Measurements from ENCODE around the gene TRIM63. TPM values are rescaled to one million over a fixed set of nuclear protein-coding genes. Genes with fewer than 3 reads are reported as not detected.
A peak's percentile ranks its signal among the peaks of the same experiment; 100 is the strongest.
"Not testable (repeated sequence)": the region's sequence is repeated elsewhere in the genome, so short reads cannot be mapped to it uniquely, and the experiment has no call there.

The TRIM63 gene
- polyA plus RNA-seq (2013, experiment 1 of 2) = 0.37 TPM
- 0.40 TPM for polyA plus RNA-seq (2013, experiment 2 of 2)

DNA sequence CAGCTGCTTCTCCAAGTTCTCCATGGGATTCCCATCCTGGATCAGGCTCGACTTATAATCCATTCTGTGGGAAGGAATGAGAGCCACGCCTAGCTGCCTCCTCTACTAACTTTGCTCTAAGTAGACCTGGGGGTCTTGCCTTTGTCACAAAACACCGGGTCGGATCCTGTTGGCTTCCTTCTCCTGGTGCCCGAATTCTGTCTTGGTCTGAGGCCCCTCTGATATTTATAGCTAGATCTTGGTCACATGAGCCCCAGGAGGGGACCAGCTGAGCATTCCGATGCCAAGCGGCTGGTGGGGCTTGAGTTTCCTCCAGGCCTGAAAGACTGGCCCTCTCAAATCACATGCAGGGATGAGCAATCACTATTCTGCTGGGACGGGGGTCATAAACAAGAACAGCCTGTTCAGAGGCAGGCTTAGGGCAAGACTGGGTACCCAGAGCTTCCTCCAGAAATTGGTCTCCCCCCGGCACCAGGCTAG lies at the start of gene TRIM63:
Gene TRIM63, minus strand, starts transcription at position 199 of the 480 bp plus-strand sequence. Its CDS starts 136 bp downstream, at position 63.
- WGBS, 2 experiments (ENCODE audit: insufficient coverage in 2 of 2) = 83 to 90% methylated on average over 4 to 9 of the region's 9 CpGs
- Histone ChIP-seq H3K27ac (ENCODE audit: low read depth, low read length, severe bottlenecking) (no peak within 1 kb of the TSS), H3K4me3 (ENCODE audit: extremely low read depth, insufficient read depth, low read length, poor library complexity, severe bottlenecking) (no peak within 1 kb of the TSS), H3K4me1 (ENCODE audit: control insufficient read depth, insufficient read depth, low read length, poor library complexity, severe bottlenecking) (peaks cover 12% of the 10 kb centered on the region), H3K36me3 (ENCODE audit: control insufficient read depth, insufficient read depth, low read length) (no peaks in the 10 kb centered on the region), H3K9me3 (ENCODE audit: control insufficient read depth, low read length) (no peaks in the 10 kb centered on the region)

DNA sequence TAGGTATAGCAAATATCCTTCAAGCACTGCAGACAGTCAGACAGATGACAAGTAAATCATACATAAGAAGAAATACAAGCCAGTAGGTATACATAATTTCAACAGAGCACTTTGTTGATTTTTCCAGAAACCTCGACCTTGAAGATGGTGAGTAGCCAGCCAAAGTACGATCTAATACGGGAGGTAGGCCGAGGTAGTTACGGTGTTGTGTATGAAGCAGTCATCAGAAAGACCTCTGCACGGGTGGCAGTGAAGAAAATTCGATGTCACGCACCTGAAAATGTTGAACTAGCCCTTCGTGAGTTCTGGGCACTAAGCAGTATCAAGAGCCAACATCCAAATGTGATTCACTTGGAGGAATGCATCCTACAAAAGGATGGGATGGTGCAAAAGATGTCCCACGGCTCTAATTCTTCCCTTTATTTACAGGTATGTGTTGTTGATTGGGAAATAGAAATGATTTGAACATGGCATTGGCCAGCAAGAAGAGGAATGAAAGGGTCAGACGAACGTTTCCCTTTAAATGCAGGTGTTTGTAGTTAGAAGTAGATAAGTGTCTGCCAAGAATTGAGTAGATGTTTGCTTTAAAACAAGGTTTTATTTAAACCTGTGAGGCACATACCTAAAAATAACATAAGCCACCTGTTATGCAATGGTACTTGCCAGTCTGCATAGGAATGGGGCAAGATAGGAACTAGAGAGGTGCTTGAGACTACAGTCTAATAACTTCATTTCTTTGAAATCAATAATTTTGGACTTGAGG lies 46.9 kb upstream of the TRIM63 start:
- H3K4me1 ChIP-seq (ENCODE audit: control insufficient read depth, insufficient read depth, low read length, poor library complexity, severe bottlenecking) = peaks cover 7% of the 10 kb centered on the region
- no peak overlapping the region for H3K4me3 ChIP-seq (ENCODE audit: extremely low read depth, insufficient read depth, low read length, poor library complexity, severe bottlenecking)
- no peaks in the 10 kb centered on the region for H3K9me3 ChIP-seq (ENCODE audit: control insufficient read depth, low read length)
- 88 to 91% methylated on average over 10 to 12 of the region's 12 CpGs for WGBS, 2 experiments (ENCODE audit: insufficient coverage in 2 of 2)
- H3K36me3 ChIP-seq (ENCODE audit: control insufficient read depth, insufficient read depth, low read length) = peaks cover 8% of the 10 kb centered on the region
- H3K27ac ChIP-seq (ENCODE audit: low read depth, low read length, severe bottlenecking) = no peak overlapping the region

GRCh38 chr1:26112407-26112775 lies 45.0 kb upstream of the TRIM63 start:
- Histone ChIP-seq H3K9me3 (ENCODE audit: control insufficient read depth, low read length) (no peaks in the 10 kb centered on the region), H3K4me3 (ENCODE audit: extremely low read depth, insufficient read depth, low read length, poor library complexity, severe bottlenecking) (peak overlapping the region; percentile 87), H3K36me3 (ENCODE audit: control insufficient read depth, insufficient read depth, low read length) (peaks cover 8% of the 10 kb centered on the region), H3K4me1 (ENCODE audit: control insufficient read depth, insufficient read depth, low read length, poor library complexity, severe bottlenecking) (peaks cover 7% of the 10 kb centered on the region), H3K27ac (ENCODE audit: low read depth, low read length, severe bottlenecking) (no peak overlapping the region)
- WGBS, 2 experiments (ENCODE audit: insufficient coverage in 2 of 2) = 0 to 16% methylated on average over 2 to 6 of the region's 9 CpGs

DNA sequence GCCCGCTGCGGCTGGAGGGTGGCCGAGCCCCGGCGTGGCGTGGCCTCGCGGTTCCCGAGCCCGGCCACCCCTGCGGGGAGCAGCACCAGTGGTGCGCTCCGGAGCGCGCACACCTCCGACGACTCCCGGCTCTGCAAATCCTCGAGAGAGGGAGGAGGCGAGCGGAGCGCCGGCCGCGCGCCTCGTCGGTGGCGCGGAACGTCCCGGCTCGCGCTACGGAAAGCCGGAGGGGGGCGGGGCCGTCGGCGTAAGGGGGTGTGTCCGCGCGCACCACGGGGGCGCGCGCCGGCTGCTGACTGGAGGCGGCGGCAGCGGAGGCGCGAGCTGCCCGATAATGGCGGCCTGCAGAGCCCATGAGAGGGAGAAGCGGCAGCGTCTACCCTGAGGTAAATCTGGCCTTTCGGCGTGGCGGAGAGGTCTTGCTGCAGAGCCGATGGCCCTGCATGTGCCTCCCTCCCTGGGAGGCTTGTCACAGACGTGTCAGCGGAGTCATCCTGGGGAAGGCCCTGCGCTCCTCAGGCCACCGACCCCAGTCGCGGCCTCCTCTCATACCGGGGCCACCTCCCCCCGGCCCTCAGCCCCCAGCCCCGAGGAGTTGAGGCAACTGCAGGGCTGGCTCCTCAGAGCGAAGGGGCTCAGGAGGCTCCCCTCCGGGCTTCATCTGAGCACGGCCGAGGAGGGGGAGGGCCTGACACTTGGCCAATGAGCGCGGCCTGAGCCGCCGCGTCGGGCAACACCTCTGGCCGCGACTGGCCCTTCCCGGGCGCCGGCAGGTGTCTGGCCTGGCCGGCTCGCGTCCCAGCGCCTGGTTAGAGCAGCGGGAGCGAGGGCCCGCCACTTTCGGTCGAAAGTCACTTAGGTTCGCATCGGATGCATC lies 44.3 kb upstream of the TRIM63 start, which contains the start of gene PDIK1L:
Gene PDIK1L, plus strand, starts transcription at position 295 of the 877 bp plus-strand sequence. CDS start 2,485 bp downstream, outside the sequence.
- H3K4me1 ChIP-seq (ENCODE audit: control insufficient read depth, insufficient read depth, low read length, poor library complexity, severe bottlenecking) = peaks cover 7% of the 10 kb centered on the region
- no peaks in the 10 kb centered on the region for H3K9me3 ChIP-seq (ENCODE audit: control insufficient read depth, low read length)
- H3K36me3 ChIP-seq (ENCODE audit: control insufficient read depth, insufficient read depth, low read length) = peaks cover 8% of the 10 kb centered on the region
- WGBS, 2 experiments (ENCODE audit: insufficient coverage in 2 of 2) = 0% methylated on average over 57 to 75 of the region's 96 CpGs
- H3K27ac ChIP-seq (ENCODE audit: low read depth, low read length, severe bottlenecking) = peak within 1 kb of the TSS; percentile 81
- peak within 1 kb of the TSS; percentile 87 for H3K4me3 ChIP-seq (ENCODE audit: extremely low read depth, insufficient read depth, low read length, poor library complexity, severe bottlenecking)

DNA sequence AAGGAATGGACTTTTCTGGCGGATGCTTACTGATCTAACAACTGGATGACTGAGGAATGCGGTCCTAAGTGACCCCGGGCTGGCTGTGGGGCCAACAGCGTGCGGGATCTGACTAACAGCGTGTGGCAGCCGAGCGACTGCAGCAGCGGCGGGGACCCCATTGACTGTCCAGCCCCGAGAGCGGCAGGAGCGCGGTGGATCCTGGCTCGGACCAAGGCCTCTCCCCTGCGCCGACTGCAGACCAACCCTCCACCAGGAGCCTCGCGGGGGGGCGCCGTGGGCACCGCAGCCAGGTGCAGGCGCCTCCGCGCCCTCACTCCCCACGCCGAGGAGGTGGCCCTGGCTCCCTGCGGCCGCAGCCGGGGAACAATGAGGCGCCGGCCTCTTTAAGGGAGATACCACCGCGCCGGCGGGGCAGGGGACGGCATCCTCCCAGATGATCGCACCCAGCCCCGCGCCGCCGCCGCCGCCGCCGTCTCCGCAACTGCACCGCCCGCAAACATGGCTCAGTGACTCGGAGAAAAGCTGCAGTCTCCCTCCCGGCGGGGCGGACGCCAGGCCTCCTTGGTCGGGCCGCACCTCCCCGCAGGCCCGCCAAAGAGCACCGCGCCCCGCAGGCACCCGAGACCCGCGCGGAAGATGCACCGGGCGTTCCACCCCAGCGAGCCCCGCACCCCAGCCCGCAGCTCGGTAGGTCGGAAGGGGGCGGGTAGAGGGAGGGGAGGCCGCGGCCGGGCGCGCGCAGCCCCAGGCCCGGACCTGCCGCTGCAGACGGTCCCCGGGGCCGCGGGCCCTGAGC lies 43.5 kb upstream of the TRIM63 start:
- Histone ChIP-seq H3K27ac (ENCODE audit: low read depth, low read length, severe bottlenecking) (peak overlapping the region; percentile 81), H3K36me3 (ENCODE audit: control insufficient read depth, insufficient read depth, low read length) (peaks cover 8% of the 10 kb centered on the region), H3K9me3 (ENCODE audit: control insufficient read depth, low read length) (no peaks in the 10 kb centered on the region), H3K4me1 (ENCODE audit: control insufficient read depth, insufficient read depth, low read length, poor library complexity, severe bottlenecking) (peaks cover 7% of the 10 kb centered on the region), H3K4me3 (ENCODE audit: extremely low read depth, insufficient read depth, low read length, poor library complexity, severe bottlenecking) (peak overlapping the region; percentile 87)
- WGBS, 2 experiments (ENCODE audit: insufficient coverage in 2 of 2) = 1% methylated on average over 60 to 67 of the region's 85 CpGs

GRCh38 chr1:26109229-26110164 lies 42.1 kb upstream of the TRIM63 start:
- Histone ChIP-seq H3K36me3 (ENCODE audit: control insufficient read depth, insufficient read depth, low read length) (peaks cover 2% of the 10 kb centered on the region), H3K27ac (ENCODE audit: low read depth, low read length, severe bottlenecking) (no peak overlapping the region), H3K9me3 (ENCODE audit: control insufficient read depth, low read length) (no peaks in the 10 kb centered on the region), H3K4me1 (ENCODE audit: control insufficient read depth, insufficient read depth, low read length, poor library complexity, severe bottlenecking) (peaks cover 7% of the 10 kb centered on the region), H3K4me3 (ENCODE audit: extremely low read depth, insufficient read depth, low read length, poor library complexity, severe bottlenecking) (no peak overlapping the region)
- 96 to 100% methylated on average over 2 to 3 of the region's 5 CpGs for WGBS, 2 experiments (ENCODE audit: insufficient coverage in 2 of 2)

DNA sequence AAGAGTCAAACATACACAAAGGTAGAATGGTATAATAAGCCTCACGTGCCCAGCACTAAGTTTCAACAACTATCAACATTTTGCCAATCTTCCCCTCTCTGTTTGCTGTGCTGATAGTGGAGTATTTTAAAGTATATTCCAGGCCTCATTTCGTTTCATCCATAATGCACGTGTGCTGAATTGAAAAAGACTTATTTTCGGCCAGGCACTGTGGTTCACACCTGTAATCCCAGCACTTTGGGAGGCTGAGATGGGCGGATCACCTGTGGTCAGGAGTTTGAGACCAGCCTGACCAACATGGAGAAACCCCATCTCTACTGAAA lies 37.8 kb upstream of the TRIM63 start:
- 74 to 75% methylated on average over 4 of the region's 5 CpGs for WGBS, 2 experiments (ENCODE audit: insufficient coverage in 2 of 2)
- not testable (repeated sequence) for H3K27ac ChIP-seq (ENCODE audit: low read depth, low read length, severe bottlenecking); H3K4me3 ChIP-seq (ENCODE audit: extremely low read depth, insufficient read depth, low read length, poor library complexity, severe bottlenecking); H3K9me3 ChIP-seq (ENCODE audit: control insufficient read depth, low read length); H3K36me3 ChIP-seq (ENCODE audit: control insufficient read depth, insufficient read depth, low read length)
- peaks cover 15% of the 10 kb centered on the region for H3K4me1 ChIP-seq (ENCODE audit: control insufficient read depth, insufficient read depth, low read length, poor library complexity, severe bottlenecking)

GRCh38 chr1:26102526-26102925 lies 35.1 kb upstream of the TRIM63 start:
- no peaks in the 10 kb centered on the region for H3K36me3 ChIP-seq (ENCODE audit: control insufficient read depth, insufficient read depth, low read length)
- H3K27ac ChIP-seq (ENCODE audit: low read depth, low read length, severe bottlenecking) = peak overlapping the region; percentile 57
- no peaks in the 10 kb centered on the region for H3K9me3 ChIP-seq (ENCODE audit: control insufficient read depth, low read length)
- 89 to 100% methylated on average over 1 of the region's 2 CpGs for WGBS, 2 experiments (ENCODE audit: insufficient coverage in 2 of 2)
- H3K4me1 ChIP-seq (ENCODE audit: control insufficient read depth, insufficient read depth, low read length, poor library complexity, severe bottlenecking) = peaks cover 17% of the 10 kb centered on the region
- no peak overlapping the region for H3K4me3 ChIP-seq (ENCODE audit: extremely low read depth, insufficient read depth, low read length, poor library complexity, severe bottlenecking)

GRCh38 chr1:26102119-26102518 lies 34.7 kb upstream of the TRIM63 start:
- Histone ChIP-seq H3K9me3 (ENCODE audit: control insufficient read depth, low read length) (no peaks in the 10 kb centered on the region), H3K36me3 (ENCODE audit: control insufficient read depth, insufficient read depth, low read length) (no peaks in the 10 kb centered on the region), H3K4me1 (ENCODE audit: control insufficient read depth, insufficient read depth, low read length, poor library complexity, severe bottlenecking) (peaks cover 21% of the 10 kb centered on the region), H3K27ac (ENCODE audit: low read depth, low read length, severe bottlenecking) (peak overlapping the region; percentile 57), H3K4me3 (ENCODE audit: extremely low read depth, insufficient read depth, low read length, poor library complexity, severe bottlenecking) (no peak overlapping the region)
- 91% methylated on average over 2 of the region's 3 CpGs; no CpG with 5 or more reads in 1 of the 2 experiments for WGBS, 2 experiments (ENCODE audit: insufficient coverage in 2 of 2)

Data from mesodermal cell (in vitro differentiated cells).